ENCODE results near the gene TRPC4AP.
A peak's percentile ranks its signal among the peaks of the same experiment; 100 is the strongest.

The TRPC4AP gene

GRCh38 chr20:34970193-34970840 lies 122.3 kb downstream of the TRPC4AP start:
- DNase-seq (ENCODE audit: low read depth in 2 of 2): no peak

GRCh38 chr20:34968042-34968775 lies 124.4 kb downstream of the TRPC4AP start:
- no peak for DNase-seq (ENCODE audit: low read depth in 2 of 2)

GRCh38 chr20:34967421-34967820 lies 125.2 kb downstream of the TRPC4AP start:
- no peak for DNase-seq (ENCODE audit: low read depth in 2 of 2)

- DNase-seq (ENCODE audit: low read depth in 2 of 2): no peak
Observed at GRCh38 chr20:34965051-34965450, 127.6 kb downstream of the TRPC4AP start.

- DNase-seq (ENCODE audit: low read depth in 2 of 2): no peak
Observed at GRCh38 chr20:34964486-34964885, 128.1 kb downstream of the TRPC4AP start.

- no peak for DNase-seq (ENCODE audit: low read depth in 2 of 2)
Observed at GRCh38 chr20:34956751-34957472, 135.7 kb downstream of the TRPC4AP start.

- no peak for DNase-seq (ENCODE audit: low read depth in 2 of 2)
Observed at GRCh38 chr20:34956041-34956458, 136.6 kb downstream of the TRPC4AP start.

- DNase-seq (ENCODE audit: low read depth in 2 of 2): peak; percentile 98 to 99
Observed at GRCh38 chr20:34955231-34956040, 137.2 kb downstream of the TRPC4AP start, which contains the start of the genes GSS and MYH7B. Gene GSS, minus strand, starts transcription at chr20:34955806. Its CDS starts 3,954 bp downstream, at chr20:34951852. Gene MYH7B, plus strand, starts transcription at chr20:34955868. Its CDS starts 22,138 bp downstream, at chr20:34978006.

- DNase-seq (ENCODE audit: low read depth in 2 of 2): no peak
Observed at GRCh38 chr20:34954904-34955230, 137.7 kb downstream of the TRPC4AP start.

GRCh38 chr20:34953960-34954359 lies 138.6 kb downstream of the TRPC4AP start:
- no peak for DNase-seq (ENCODE audit: low read depth in 2 of 2)

- no peak for DNase-seq (ENCODE audit: low read depth in 2 of 2)
Observed at GRCh38 chr20:34952671-34953070, 139.9 kb downstream of the TRPC4AP start.

Measured in stimulated activated CD4-positive, alpha-beta T cell treated with anti-CD3 and anti-CD28 coated beads, Interleukin-1b, Interleukin-23, amount 100 ng/mL, for 4 hours (primary cell).